NK-92 treated with Interleukin-12 subunit alpha and Interleukin-12 subunit beta, amount 100 ng/mL, for 24 hours (cell line): ENCODE data around the gene GABRD.
"Not testable (repeated sequence)": the region's sequence is repeated elsewhere in the genome, so short reads cannot be mapped to it uniquely, and the experiment has no call there.

Experiments used
- DNase-seq: peaks from one replicate; lab custom pipeline; 2025; lab: John Stamatoyannopoulos, UW

Gene GABRD, protein sequence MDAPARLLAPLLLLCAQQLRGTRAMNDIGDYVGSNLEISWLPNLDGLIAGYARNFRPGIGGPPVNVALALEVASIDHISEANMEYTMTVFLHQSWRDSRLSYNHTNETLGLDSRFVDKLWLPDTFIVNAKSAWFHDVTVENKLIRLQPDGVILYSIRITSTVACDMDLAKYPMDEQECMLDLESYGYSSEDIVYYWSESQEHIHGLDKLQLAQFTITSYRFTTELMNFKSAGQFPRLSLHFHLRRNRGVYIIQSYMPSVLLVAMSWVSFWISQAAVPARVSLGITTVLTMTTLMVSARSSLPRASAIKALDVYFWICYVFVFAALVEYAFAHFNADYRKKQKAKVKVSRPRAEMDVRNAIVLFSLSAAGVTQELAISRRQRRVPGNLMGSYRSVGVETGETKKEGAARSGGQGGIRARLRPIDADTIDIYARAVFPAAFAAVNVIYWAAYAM

GRCh38 chr1:2019172-2019543 lies at the start of gene GABRD:
GABRD (plus strand) TSS chr1:2019345; CDS start chr1:2019424, 79 bp downstream.
- DNase-seq: no peak

DNA sequence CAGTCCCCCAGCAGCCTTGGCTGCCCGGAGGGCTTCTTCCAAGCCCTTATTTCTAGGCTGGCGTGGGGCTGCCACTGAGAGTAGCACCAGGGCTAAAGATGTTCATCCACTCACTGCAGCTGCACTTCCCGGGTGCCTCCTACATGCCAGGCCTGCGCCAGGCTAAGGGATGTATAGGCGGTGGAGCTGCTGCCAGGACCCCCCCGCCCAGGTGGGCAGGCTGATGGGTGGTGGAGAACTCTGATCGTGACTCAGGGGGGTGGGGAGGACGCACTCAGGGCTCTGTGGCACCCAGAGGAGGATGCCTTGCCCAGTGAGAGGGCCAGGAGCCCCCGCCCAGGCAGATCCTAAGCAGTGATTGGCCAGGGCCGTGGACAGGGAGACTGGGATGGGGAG lies 49.6 kb upstream of the GABRD start:
- no peak for DNase-seq

GRCh38 chr1:1969953-1970716 lies 49.0 kb upstream of the GABRD start:
- DNase-seq: no peak

DNA sequence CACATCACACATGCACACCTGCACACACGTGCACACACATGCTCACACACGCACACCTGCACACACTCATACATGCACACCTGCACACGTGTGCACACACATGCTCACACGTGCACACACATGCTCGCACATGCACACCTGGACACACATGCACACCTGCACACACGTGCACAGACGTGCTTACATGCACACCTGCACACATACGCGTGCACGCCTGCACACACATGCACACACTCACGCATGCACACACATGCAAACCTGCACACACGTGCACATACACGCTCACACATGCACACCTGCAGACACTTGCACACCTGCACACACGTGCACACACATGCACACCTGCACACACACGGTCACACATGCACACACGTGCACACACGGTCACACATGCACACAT lies 48.1 kb upstream of the GABRD start:
- no peak for DNase-seq

GRCh38 chr1:1971688-1972087 lies 47.5 kb upstream of the GABRD start:
- no peak for DNase-seq

DNA sequence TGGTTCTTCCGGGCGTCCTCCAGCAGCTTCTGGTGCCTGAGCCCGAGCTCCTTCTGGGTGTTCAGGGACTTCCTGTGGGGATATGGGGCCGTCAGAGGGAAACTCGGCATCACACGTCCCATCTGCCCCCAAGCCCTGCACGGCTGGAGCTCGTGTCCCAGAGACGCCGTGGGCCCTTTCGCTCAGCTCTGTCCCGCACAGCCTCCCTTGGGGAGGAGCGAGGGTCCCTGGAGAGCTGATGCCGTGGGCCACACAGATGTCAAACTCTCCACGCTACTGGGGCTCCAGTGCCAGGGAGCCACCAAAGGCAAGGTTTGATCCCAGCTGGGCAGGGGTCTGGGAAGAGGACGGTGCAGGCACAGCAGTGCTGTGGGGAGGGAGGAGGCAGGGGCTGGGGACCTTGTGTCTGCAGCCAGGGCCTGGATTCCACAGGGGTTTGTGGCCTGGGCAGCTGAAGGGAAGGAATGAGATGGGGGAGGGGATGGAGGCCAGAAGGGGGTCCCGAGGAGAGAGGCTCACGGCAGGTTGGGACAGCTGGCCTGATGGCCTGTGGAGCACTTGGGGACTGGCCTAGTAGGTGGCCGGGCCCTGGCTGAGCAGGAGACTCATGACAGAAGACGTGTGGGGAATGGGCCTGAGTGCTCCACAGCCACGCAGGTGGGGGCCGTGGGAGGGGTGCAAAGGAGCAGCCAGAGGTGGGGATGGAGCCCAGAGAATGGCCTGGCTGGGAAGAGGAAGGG lies 46.0 kb upstream of the GABRD start:
- DNase-seq: no peak

GRCh38 chr1:1973716-1974642 lies 45.2 kb upstream of the GABRD start:
- no peak for DNase-seq

DNA sequence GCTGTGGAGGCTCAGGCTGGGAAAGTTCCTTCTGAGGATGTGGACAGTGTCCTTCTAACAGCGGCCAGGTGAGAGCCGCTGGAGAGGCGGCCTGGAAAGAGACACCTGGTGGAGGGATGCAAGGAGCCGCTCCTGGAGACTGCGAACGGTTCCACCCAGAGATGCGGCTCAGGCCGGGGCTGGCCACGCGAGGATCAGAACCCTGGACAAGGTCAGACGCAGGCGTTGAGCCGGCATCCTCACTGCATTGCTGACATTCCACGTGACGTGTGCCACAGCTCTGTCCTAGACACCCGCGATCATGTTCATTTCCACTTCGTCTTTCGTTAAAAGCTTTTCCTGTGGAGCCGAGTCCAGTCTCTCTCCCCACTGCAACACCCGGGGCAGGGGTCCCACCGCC lies 44.3 kb upstream of the GABRD start:
- DNase-seq: no peak

- DNase-seq: no peak
These were observed 43.6 kb upstream of the GABRD start for GRCh38 chr1:1975535-1975934.

DNA sequence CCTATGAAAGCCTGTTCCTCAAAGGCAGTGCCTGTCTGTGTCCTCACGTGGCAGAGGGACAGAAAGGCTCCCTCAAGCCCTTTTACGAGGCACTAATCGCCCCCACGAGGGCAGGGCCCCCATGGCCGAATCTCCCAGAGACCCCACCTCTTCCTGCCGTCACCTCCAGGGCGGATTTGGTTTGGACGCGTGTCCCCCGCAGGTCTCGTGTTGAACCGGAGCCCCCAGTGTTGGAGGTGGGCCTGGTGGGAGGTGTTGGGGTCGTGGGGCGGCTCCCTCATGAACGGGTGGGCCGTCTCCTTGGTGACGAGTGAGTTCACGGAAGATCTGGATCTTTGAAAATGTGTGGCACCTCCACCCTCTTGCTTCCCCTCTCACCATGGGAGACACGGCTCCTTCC lies 43.1 kb upstream of the GABRD start:
- DNase-seq: no peak

- no peak for DNase-seq
These were observed 41.0 kb upstream of the GABRD start for GRCh38 chr1:1978108-1978507.

- DNase-seq: not testable (repeated sequence)
These were observed 40.3 kb upstream of the GABRD start for GRCh38 chr1:1978690-1979481.

DNA sequence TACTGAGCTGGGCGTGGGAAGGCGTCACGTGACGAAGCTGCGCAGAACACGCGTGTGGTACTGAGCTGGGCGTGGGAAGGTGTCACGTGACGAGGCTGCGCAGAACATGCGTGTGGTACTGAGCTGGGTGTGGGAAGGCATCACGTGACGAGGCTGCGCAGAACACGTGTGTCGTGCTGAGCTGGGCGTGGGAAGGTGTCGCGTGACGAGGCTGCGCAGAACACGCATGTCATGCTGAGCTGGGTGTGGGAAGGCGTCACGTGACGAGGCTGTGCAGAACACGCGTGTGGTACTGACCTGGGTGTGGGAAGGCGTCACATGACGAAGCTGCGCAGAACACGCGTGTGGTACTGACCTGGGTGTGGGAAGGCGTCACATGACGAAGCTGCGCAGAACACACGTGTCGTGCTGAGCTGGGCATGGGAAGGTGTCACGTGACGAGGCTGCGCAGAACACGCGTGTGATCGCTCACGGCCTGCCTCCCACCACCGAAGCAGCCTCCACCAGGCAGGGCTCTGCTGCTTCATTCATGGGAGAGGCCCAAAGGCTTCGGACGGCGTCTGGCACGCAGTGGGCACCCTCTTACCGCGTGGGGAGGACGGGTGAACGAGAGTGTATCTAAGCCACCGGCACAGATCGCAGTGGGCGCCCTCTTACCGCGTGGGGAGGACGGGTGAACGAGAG lies 39.5 kb upstream of the GABRD start:
- DNase-seq: no peak

DNA sequence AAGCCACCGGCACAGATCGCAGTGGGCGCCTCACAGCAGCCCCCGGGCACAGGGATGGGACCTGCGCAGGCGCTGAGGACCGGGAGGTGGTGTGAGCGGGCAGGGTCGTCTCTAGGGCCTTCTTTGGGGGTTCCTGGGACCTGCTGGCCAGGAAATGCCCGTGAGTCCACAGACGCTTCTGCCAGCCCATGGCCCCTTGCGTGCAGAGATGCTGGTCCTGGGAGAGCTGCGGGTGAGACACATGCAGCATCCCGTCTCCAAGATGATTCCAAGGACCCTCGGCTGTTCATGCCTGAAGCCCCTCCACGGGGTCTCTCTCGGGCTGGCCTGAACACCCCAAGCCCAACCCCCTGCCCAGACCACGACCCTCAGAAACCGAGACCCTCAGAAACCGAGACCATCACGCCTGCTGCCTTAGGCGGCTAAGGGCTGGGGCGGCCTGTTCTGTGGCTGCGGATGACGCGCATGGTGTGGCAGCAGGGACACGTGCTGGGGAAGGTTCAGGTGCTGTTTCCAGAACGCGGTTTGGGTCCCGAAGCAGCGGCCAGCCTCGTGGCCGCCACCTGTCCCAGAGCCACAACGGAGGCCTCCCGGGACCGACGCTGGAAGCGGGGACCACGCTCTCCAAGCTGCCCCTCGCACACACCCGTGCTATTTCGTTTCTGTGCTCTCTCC lies 38.5 kb upstream of the GABRD start:
- no peak for DNase-seq

DNA sequence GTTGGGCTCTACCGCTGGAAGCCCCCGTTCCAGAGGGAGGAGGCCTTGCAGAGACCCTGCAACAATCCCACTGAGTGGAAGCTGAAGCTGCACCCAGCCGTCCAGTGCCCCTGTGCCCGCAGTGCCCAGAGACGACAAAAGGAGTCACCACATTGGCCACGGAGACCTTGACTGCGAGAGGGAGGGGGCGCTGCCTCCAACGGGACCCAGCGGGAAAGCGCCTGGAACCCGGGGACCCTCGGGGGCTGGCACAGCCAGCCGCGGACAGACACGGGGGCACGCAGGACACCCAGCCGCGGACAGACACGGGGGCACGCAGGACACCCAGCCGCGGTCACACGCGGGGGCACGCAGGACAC lies 38.0 kb upstream of the GABRD start:
- DNase-seq: no peak

DNA sequence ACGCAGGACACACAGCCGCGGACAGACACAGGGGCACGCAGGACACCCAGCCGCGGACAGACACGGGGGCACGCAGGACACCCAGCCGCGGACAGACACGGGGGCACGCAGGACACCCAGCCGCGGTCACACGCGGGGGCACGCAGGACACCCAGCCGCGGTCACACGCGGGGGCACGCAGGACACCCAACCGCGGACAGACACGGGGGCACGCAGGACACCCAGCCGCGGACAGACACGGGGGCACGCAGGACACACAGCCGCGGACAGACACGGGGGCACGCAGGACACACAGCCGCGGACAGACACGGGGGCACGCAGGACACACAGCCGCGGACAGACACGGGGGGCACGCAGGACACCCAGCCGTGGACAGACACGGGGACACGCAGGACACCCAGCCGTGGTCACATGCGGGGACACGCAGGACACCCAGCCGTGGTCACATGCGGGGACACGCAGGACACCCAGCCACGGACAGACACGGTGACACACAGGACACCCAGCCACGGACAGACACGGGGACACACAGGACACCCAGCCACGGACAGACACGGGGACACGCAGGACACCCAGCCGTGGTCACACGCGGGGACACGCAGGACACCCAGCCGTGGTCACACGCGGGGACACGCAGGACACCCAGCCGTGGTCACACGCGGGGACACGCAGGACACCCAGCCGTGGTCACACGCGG lies 37.4 kb upstream of the GABRD start:
- not testable (repeated sequence) for DNase-seq

DNA sequence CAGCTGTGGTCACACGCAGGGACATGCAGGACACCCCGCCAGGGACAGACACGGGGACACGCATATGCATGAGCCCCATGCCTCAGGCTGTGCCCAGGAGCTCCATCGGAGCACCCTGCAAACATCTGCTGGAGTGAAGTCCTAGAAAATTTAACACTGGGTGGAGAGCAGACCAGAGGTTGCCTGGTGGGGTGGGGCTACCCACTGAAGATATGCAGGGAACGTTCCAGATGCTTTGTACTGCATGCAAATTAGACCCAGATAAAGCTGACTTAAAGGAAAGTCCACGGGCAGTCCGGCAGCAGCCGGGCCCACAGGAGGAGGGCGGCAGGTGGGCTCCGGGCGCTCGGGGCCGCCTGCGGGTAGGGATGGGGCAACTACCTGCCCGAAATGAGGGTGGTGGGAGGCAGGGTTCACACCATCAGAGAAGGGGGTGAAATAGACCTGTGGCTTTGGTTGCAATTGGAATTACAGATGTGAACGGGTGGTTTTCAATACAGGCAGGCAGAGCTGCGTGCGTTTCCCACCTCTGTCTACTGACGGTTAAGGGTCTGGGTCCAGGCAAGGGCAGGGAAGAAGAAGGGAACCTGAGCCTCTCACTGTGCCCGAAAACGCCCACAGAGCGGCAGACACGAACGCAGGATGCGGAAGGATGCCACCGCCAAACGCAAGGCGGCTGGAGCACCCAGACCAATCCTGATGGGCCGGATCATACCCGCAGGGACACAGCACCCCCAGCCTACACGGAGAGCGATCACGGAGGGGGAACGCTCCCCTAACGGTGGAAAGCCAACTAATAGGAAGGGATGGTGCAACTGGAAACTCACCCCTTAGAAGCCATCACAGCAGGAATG lies 36.5 kb upstream of the GABRD start:
- no peak for DNase-seq

GRCh38 chr1:1984560-1985070 lies 34.5 kb upstream of the GABRD start:
- no peak for DNase-seq
